Measurements from ENCODE around the gene ARHGAP25.
A peak's percentile ranks its signal among the peaks of the same experiment; 100 is the strongest.
"Not testable (repeated sequence)": the region's sequence is repeated elsewhere in the genome, so short reads cannot be mapped to it uniquely, and the experiment has no call there.

ARHGAP25 gene

DNA sequence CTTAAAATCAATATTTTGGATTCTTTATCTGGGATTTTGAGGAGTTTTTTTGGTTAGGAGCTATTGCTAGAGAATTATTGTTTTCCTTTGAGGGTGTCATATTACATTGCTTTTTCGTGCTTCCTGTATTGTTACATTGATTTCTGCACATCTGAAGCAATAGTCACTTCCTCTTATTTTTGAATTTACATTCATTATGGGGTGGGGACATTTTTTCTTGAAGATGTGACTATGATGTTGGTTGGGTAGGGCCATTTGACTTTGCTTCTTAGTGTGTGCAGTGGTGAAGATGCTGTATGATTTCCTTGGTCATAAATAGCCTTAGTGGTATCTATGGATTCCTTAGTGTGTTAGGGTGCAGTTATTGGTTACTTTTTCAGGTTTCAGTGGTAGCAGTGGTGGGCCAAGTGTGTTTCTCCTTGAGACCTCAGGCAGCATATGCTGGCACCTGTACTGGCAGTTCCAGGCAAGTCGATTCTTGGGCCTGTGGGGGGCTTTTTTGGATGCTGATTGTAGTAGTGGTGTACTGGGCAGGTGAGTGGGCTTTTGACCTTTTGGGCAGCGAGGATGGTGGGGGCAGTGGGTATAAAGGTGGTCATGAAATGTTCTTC is 61.8 kb downstream of the ARHGAP25 start:
- no peak for DNase-seq (ENCODE audit: low read depth in 2 of 2)

DNA sequence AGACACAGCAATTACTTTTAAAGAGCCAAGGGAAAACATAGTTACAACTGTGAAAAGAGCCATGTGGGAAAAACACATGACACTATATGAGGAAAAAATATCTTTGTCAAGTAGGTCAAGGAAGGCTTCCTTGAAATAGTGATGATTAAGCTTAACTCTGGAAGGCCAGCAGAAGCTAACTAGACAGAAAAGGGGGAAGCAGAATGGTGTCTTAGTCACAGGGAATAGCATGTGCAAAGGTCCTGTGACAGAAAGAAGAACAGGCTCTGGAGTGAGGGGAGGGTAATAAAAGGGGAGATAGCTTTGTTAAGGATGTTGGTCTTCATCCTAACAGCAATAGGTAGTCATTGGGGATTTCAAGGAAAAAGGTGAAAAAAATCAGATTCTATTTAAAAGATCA is 64.0 kb downstream of the ARHGAP25 start:
- DNase-seq (ENCODE audit: low read depth in 2 of 2), result no peak

DNA sequence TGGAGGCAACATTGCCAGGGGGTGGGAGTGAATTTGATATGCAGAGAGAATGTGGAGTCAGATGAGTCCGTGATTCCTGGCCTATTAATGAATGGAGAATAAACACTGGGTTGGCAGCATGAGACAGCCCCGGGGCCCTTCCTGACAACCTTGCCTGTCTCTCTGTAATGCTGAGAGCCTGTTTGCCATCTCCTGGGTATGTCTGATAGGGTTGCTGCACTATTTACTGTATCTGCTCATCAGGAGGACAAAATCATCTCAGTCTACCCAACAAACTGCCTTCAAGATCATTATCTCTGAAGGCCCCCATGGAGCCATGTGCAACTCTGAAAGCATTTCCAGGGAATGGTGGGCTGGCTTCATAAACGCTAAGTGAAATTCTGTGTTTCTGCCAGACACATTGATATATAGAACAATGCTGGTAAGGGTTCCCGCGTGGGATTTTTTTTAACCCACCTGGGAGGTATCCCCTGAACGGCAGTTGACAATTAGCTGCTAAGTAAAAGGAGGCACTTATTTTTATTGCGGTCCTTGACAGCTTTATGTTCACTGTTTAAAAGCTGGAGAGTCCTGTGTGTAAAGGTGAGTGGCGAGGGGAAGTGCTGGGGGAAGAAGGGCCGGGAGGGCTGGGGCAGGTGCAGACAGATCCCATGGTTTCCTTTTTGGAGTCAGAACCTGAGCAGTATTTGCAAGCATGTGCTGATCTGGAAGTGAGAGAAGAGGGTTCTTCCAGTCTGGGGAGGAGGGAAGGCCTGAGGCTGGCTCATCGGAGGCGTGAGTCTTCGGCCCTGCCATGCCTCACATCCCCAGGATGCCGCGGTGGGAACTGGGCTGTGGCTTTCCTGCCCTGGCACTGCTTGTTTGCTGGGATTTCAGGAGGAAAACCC is 64.8 kb downstream of the ARHGAP25 start:
- DNase-seq (ENCODE audit: low read depth in 2 of 2), result no peak

DNA sequence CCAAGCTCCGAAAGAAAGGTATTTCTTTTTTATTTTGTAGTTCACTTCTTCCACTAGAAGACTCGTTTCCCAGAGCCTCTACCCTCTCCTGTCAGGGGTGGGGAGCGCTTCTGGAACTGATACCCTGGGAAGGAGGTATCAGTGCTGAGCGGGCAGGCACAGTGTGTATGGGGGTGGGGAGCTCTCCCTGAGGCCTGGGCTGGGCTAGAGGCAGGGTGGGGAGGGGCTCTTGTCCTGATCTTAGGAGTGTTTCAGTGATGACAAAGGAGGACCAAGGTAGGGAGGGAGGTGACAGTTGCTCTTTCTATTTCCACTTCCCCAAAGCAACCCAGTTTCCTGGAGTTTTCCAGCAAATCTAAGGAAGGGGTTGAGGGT is 65.4 kb downstream of the ARHGAP25 start:
- no peak for DNase-seq (ENCODE audit: low read depth in 2 of 2)

DNA sequence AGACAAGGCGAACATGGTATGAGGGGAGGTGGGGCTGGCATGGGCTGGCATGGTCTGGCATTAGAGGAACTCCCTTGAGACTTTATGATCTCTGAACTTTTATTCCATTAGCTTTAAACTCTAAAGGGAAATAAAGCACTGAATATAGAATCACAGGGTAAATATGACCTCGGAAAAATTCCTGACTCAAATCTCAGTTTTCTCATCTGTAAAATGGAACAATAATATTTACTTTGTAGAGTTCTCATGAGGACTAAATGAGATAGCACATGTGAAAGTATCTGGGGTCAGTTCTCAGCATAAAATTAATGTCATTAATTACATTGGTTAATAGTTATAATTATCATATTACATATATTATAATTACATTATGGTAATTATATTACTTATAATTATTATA is 65.9 kb downstream of the ARHGAP25 start:
- no peak for DNase-seq (ENCODE audit: low read depth in 2 of 2)

DNA sequence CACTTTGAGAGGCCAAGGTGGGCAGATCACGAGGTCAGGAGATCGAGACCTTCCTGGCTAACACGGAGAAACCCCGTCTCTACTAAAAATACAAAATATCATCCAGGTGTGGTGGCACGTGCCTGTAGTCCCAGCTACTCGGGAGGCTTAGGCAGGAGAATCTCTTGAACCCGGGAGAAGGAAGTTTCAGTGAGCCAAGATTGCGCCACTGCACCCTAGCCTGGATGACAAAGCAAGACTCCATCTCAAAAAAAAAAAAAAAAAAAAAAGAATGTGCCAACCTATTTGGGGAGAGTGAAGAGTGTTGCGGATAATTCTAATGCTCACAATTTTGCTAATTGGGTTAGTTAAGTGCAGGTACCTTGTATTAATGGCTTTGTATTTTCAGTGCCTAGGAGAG is 67.5 kb downstream of the ARHGAP25 start:
- not testable (repeated sequence) for DNase-seq (ENCODE audit: low read depth in 2 of 2)

DNA sequence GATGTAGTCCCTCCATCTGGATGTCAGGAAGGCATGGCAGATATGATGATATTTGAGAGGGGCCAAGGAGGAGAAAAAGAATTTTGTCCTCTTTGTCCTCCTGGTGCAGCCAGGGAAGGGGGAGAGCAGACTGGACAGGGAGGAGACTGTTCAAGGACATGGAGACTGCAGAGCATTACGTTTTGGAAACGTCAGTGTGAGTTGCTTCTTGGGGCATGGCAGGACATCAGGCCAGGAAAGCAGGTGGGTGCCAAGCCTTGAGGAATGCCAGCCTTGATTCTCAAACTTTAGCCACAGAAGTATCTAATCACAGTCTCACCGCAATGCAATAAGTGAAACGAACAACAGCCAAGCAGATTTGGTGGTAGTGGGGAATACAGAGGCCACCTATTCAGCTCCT is 70.4 kb downstream of the ARHGAP25 start:
- no peak for DNase-seq (ENCODE audit: low read depth in 2 of 2)

DNA sequence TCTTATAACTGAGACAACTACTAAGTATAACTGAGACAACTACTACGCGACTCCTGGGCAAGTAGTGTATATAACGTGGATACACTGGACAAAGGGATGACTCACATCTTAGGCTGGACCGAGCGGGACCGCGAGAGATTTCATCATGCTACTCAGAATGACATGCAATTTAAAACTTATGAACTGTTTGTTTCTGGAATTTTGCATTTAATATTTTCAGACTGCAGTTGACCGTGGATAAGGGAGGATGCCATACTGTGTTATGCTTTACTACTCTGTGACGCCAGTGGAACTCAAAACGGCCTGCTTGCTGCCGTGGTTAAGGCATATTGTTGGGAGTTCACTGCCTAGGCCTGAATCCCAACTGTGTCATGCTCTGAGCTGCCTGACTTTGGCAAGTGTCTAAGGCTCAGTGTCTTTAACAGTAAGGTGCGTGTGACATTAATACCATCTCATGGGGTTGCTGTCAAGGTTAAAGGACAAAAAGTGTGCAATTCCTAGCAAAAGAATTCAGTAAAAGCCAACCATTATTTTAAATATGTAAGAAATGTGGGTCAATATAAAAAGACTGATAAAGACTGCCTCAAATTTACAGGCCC is 72.0 kb downstream of the ARHGAP25 start:
- DNase-seq (ENCODE audit: low read depth in 2 of 2), result no peak

DNA sequence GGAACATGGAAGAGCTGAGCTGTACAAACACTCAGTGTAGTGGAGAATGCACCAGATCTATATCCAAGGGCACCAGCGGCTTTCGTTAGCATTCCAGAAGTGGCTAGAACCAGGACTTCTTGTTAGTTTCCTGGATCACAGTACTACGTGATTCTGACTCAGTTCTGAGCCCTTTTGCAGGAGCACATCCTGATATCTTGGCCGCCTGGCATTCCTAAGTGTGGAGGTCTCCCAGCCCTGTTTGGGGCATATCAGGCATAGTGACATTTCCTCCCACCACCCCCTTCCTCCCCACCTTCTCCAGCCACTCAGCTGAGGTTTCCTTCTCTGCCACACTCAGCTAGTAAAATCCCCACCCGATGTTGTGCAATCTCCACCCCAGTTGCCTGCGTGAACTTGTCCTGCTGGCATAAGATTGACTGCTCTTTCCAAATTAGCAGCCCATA is 73.2 kb downstream of the ARHGAP25 start:
- DNase-seq (ENCODE audit: low read depth in 2 of 2), result no peak

DNA sequence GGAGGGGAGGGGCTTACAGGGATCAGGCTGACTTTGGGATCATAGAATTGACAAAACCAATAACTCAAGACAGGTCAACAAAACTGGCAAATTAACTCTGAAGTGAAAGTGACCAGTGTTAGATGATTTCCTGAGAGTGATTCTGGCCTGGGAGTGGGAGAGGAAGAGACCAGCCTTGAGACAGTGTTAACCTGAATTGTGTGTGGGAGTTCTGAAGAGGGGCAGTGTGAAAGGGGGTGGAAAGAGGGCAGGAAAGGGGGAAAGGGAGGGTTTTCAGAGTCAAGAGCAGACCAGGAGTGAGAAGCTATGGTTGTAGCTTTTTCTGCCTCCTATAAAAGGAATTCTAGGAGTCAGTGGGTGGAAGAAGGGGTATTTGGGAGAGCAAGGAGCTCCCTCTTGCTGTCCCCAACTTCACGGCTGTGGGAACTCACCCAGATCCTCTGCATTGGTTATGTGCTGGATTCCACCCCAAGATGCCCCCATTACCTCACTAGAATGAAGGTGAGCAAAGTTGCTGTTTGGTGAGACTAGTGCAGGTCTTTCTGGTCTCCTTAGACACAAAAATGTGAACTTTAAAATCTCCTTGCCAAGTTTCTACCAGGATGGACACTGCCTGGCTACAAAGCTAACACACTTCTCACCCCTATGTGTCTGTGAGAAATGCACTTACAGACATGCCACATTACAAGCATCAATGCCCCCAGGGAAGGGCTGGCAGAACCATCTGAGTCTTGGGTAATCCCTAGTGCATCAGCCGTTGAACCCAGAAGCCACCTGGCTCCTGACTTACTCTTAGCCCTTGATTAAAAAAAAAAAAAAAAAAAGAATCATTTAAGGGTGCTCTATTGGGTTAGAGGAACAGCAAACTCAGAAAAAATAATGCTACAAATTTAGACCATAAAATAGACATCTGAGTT is 75.0 kb downstream of the ARHGAP25 start:
- no peak for DNase-seq (ENCODE audit: low read depth in 2 of 2)

DNA sequence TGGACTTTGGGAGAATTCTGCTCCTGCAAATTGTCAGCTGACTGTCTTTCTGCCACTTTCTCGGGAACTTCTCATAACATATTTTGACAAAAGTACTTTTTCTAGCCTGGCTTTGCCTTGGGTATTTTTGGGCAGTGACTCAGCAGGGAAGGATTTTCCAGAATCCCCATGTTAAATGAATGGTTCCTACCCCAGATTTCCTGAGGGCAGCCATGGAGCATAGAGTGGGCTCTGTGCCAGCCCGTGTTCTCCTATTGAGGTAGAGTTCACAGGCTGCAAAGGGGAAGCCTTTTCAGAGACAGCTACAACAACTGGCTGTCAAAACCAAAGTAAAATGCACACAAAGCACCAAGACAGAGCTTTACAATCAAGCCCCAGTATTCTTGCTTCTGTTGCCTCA is 76.8 kb downstream of the ARHGAP25 start:
- DNase-seq (ENCODE audit: low read depth in 2 of 2), result no peak

DNA sequence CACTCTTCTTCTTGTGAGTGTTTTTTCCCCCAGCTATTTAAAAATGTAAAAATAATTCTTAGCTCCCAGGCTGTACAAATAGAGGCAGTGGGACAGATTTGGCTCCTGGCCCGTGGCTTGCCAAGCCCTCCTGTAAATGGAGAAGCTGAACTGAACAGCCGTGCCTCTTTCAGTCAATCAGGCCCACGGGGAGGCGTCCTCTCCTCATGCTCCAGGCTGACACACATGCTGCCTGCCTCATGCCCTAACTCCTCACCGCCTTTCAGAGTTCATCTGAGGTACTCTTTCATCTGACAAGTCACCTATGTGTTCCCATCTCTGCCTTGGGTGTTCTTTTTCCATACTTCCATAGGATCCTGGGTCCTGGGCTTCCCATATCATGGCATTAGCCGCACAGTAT is 77.6 kb downstream of the ARHGAP25 start:
- no peak for DNase-seq (ENCODE audit: low read depth in 2 of 2)

DNA sequence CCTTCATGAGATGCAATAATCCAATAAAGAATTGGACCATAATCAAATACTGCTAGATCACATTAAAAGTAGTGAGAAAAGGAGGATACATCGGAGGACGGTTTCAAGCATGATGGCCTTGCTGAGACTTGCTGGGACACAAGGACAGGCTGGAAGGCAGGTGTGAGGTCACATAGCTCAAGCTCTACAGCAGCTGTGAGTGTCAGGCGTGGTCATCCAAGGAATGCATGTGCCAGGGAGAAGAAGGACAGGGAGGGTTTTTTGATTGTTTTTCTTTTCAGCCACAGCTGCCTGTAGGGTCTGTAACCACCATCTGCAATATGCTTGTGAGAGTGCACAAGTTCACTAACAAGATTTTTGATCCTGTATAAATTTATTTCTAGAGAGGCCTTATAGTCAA is 79.0 kb downstream of the ARHGAP25 start:
- DNase-seq (ENCODE audit: low read depth in 2 of 2), result no peak

DNA sequence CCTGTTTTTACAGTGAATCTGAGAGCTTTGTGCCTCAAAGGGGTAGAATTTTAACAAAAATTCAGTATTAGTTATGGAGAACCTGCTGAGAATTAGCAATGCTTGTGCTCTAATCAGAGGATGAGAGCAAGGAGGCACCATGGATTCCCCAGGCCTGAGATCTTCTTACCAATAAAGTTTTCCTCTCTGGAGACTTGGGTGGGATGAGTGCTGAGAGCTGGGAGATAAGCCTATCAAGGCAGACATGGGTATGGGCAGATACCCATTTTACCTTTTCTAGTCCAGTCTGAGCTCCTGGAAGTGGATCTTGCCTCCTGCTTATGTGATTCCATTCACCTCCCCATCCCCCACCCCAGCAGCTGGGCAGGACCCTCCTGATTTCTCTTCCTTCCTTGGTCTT is 82.7 kb downstream of the ARHGAP25 start:
- DNase-seq (ENCODE audit: low read depth in 2 of 2), result no peak

DNA sequence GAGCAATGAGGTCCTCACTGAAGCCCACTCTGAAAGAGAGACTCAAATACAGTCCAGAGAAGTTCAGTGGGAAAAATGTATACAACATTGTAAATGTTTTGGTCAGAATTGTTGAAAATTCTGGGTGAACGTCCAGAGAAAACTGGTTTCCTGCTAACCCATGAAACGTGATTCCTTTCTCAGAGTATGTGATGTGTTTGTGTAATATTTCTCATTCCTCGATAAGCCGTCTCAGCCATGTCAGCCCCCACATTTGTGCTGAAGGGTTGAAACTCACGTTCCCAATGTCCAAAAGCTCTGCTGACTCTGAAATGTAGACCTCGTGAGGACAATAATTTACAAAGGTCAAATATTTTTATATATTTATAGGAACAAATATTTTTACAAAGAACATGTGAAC is 84.9 kb downstream of the ARHGAP25 start:
- DNase-seq (ENCODE audit: low read depth in 2 of 2), result no peak

DNA sequence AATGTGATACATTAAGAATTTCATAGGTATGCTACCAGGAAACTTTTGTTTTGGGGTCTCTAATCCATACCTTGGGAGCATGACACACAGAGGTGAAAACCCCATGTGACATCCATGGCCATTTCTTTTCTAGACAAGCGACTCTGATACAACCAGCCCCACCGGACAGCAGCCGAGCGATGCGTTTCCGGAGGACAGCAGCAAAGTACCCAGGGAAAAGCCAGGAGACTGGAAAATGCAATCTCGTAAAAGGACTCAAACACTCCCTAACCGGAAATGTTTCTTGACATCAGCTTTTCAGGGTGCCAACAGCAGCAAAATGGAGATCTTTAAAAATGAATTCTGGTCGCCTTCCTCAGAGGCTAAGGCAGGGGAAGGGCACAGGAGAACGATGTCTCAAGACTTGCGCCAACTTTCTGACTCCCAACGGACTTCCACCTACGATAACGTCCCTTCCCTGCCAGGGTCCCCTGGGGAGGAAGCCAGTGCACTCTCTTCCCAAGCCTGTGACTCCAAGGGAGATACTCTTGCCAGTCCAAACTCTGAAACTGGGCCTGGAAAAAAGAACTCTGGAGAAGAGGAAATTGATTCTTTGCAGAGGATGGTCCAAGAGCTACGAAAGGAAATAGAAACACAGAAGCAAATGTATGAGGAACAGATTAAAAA is 87.7 kb downstream of the ARHGAP25 start:
- no peak for DNase-seq (ENCODE audit: low read depth in 2 of 2)

DNA sequence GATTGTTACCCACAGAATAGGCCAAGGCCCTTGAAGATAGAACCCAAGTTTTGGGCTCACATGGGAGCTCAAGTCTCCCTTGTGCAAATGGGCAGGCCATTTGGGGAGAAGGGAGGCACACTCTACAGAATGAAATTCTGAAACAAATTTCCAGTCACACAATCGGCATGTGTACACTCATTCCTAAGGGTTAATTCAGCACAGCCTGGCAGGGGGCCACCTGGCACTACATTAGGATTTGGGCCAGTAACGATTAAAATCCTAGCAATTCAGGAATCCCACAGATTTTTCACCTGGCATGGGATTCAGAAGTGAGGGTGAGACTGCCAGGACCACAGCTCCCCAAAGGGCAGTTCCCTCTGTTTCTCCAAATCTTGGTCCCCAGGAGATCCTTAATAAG is 90.2 kb downstream of the ARHGAP25 start:
- DNase-seq (ENCODE audit: low read depth in 2 of 2), result no peak

DNA sequence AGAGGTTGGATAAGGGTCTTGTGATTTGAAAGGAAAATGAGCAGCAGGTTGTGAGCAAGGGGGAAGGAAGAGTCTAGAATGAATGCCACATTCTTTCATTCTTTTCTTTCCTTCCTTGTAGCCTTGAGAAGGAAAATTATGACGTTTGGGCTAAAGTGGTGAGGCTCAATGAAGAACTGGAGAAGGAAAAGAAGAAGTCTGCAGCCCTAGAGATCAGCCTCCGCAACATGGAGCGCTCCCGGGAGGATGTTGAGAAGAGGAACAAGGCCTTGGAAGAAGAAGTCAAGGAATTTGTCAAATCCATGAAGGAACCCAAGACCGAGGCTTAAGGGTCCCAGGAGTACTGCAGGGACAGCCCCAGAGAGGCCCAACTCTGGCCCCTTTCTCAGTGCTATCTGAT is 91.3 kb downstream of the ARHGAP25 start:
- no peak for DNase-seq (ENCODE audit: low read depth in 2 of 2)

DNA sequence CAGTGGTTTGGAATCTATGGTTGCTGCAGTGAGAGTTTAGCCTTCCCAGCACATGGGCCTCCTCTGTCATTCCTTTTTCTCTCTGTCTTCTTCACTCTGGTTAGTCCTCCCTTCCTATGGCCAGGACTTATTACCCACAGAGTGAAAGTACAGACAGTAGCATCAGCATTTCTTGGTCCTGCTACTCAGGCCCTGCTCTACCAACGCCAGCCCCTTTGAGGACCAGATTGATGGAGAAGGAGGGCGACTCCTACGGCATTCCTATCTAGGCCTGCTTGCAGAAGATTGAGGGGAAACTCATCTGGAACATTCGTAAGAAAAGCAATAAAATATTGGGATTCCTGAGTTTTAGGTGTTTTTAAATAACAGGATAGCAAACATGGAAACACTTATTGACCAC is 93.1 kb downstream of the ARHGAP25 start:
- DNase-seq (ENCODE audit: low read depth in 2 of 2), result no peak

DNA sequence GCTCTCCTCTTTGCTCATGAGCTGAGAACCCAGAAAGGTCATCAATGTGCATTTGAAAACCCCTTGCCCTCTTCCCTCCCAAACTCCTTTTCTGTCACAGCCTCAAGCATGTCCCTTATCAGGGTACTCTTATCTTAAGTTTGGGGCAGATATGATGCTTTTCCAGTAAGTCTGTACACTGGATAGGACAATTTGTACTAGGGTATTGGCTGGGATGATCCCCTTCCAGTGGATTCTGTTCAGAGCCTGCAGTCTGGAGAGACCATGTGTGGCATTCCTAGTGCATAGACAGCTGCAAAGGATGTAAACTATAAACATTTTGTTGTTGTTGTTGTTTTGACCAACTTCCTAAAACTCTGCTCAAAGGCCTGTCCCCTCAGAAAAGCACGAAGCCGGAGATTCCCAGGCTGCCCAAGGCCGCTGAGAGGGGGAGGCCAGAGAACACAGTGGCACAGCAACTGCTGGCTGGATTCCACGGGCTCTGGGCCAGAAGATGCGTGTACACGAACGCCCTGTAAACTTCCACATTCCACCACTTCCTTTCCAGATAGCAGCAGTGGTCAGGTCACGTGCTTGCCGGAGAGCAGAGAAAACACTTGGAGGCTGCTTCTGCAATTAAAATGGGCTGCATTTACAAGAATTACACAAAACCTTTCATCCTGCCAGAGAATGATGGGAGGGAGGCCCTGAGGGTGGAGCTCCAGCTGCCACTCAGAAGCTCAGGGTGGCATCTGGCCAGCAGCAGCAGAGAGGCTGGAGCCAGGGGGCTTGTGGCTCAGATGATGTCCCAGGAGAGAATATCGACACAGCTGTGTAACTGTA is 94.5 kb downstream of the ARHGAP25 start:
- DNase-seq (ENCODE audit: low read depth in 2 of 2), result peak in 1 of 2 donors; percentile 8

DNA sequence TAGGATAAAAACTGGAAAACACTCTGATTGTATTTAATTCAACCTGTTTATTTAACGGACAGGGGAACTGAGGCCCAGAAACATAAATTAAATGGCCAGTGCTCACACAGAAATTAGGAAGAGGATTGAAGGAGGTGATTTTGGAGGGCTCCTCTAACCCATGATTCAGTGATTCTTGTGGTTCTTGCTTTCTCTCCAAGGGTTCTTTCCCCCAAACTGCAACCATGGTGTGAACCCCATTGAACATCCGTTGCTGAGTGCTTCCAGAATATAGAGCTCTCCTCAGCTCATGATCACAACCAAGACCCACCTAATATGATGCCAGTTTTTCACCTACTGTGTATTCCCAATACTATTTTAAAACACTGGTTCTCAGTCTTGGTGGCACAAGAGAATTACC is 95.1 kb downstream of the ARHGAP25 start:
- no peak for DNase-seq (ENCODE audit: low read depth in 2 of 2)

Measured in activated CD4-positive, alpha-beta T cell treated with anti-CD3 and anti-CD28 coated beads for 24 hours (primary cell).